GM18867 (cell line): ENCODE data around the gene UBE2E1.
A peak's percentile ranks its signal among the peaks of the same experiment; 100 is the strongest.
"Not testable (repeated sequence)": the region's sequence is repeated elsewhere in the genome, so short reads cannot be mapped to it uniquely, and the experiment has no call there.

Source experiments
- ATAC-seq: cut with Tn5 transposase; IDR thresholded peaks from one replicate; pipeline ENCODE4 v1.9.1; 2021; ENCODE audit warnings: mild to moderate bottlenecking, moderate library complexity; ENCODE audit not compliant: unreplicated experiment

The UBE2E1 gene

DNA sequence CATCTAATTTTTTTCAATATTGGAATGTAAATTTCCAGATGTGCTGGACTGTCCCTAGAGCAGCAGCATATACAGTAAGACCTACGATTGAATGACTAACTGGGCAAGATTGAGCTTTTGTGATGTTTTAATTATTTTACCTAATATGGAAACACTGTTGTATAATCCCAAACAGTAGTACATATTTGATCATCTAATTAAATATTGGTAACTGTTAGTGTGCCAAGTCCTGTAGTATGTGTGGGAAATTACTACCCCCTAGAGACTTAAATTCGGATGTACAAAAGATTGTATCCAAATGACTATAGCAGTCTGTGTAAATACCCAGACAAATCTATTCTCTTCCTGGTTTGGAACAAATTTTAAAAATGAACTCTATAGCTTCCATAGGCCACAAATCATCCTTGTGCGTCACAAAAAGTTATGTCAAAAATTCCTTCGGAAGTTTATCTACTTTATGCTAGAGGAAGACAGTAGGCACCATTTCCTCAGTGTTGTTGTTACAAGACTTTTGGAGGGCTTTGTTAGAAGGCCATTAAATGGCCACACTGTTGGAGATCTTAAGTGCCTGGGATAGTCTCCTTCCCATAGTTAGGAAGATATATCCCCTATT, 69.5 kb downstream of the UBE2E1 start:
- ATAC-seq, result no peak

DNA sequence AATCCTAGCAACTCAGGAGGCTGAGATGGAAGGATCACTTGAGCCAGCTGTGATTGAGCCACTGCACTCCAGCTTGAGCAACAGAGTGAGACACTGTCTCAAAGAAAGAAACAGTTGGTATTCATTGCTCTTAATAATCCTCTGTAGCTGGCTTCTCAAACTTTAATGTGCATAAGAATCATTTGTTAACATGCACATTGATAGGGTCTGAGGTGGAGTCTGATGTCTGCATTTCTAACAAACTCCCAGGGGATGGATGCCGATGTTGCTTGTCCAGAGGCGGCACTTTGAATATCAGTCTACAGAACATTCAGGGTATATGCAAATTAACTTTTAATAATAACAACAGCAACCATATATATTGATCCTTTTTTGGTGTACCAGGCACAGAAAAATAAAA, 71.2 kb downstream of the UBE2E1 start:
- no peak for ATAC-seq

DNA sequence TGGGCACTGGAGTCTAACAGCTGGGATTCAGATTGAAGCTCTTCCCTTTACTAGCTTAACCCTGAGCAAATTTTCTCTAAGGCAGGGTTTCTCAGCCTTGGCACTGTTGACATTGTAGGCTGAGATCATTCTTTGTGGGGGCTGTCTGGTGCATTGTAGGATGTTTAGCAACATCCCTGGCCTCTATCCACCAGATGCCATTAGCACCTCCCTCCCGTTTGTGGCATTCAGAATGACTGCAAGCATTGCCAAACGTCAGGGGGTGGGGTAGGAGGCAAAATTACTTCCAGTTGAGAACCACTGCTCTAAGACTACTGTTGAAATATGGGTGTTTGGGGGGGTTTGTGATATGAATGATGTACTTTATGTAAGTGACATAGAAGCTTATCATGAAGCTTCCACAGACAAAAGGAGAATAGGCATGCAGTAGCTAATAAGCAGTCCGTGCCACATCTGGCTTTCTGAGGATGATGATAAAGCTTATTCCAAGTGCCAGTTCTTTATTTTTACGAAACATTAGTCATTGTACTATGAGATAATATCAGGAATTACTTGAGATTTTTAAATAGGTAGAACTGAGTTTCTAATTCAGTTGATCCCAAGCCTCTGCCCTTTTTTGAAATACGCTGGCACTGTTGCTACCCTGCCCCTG, 71.7 kb downstream of the UBE2E1 start:
- no peak for ATAC-seq

DNA sequence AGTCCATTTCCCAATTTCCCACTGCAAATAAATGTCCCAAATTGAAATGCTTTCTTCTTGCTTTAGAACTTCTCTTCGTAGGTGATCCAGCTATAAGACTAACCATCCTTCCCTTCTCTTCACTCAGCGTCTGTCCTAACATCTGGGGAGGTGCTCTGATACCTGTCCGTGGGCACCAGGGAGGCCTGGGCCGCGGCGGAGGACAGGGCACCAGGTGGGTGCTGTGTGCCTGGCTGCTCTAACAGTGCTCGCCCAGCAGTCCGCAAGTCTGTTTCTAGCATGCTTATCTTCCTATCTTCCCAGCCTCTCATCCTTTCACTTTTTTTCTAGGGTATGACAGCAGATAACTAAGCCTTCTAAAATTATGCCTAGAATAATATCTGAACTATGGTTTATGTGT, 73.7 kb downstream of the UBE2E1 start:
- ATAC-seq, result no peak

DNA sequence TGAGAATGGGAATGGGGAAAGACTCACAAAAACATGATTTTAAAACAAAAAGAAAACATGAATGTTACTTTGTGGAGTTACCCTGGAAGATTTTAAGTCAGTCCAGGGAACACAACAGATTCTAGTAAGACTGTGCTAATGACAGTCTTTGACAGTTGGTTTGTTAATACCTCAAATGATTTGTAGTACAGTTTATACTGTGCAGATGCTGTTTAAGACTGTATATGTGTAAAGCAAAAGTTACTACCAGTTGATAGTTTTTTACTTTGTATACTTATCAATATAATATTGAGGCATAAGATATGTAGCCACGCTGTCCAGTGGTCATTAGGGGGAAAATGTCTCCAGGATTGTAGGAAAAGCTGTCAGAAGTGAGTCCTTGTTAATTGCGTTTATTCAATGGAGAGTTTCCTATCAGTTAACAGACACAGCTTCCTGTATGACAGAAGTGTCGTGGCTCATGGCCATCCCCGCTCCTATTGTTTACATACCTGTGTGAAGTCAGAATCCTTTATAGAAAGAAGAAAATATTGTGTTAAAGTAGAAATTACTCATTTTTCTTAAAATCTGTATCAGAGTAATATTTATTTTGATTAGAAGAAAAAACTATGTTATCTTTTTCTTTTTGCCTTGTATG, 75.1 kb downstream of the UBE2E1 start:
- ATAC-seq, result no peak

DNA sequence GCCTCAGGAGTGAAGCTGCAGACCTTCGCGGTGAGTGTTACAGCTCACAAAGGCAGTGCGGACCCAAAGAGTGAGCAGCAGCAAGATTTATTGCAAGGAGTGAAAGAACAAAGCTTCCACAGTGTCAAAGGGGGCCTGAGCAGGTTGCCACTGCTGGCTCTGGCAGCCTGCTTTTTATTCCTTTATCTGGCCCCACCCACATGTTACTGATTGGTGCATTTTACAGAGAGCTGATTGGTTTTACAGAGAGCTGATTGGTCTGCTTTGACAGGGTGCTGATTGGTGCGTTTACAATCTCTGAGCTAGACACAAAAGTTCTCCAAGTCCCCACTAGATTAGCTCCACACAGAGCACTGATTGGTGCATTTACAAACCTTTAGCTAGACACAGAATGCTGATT, 76.2 kb downstream of the UBE2E1 start:
- ATAC-seq, result not testable (repeated sequence)

DNA sequence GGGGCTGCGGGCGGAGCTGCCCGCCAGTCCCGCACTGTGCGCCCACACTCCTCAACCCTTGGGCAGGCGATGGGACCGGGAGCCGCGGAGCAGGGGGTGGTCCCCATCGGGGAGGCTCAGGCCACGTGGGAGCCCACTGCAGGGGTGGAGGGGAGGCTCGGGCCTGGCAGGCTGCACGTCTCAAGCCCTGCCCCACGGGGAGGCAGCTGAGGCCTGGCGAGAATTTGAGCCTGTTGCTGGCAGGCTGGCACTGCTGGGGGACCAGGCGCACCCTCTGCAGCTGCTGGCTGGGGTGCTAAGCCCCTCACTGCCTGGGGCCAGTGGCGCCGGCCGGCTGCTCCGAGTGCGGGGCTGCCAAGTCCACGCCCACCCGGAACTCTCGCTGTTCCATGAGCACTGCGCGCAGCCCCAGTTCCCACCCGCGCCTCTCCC, 76.7 kb downstream of the UBE2E1 start:
- ATAC-seq, result no peak

DNA sequence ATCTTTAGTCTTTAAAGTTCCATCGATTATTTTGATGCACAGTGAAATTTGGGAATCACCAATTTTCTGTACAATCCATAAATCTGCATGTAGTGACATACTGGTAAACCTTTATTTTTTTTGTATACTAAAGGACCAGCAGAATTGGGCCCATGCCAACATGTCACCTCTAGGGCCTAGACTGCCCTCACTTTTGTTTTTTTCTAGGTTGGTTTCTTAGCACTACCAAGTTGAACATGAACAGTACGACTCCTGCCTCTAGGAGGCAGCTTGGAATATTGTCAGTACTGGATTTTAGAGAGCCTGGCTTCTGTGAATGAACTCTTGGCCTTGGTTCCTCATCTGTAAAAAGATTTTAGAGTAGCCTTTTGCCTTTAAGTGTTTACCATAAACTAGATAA, 78.7 kb downstream of the UBE2E1 start:
- ATAC-seq, result no peak

DNA sequence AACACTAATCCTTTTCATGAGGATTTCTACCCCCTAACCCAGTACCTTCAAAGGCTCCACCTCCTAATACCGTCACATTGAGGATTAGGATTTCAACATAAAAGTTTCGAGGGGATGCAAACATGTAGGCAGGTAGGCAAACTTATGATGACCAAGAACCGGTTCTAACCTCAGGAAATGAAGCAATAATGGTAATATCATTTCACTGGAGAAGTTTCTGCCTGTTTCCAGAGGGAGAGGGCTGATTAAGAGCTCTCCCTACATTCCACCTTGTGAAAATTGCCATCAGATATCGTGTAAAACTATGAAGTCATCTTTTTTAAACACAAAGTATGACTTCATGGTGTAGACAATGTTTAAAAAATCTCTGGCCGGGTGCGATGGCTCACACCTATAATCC, 79.5 kb downstream of the UBE2E1 start:
- ATAC-seq, result no peak

DNA sequence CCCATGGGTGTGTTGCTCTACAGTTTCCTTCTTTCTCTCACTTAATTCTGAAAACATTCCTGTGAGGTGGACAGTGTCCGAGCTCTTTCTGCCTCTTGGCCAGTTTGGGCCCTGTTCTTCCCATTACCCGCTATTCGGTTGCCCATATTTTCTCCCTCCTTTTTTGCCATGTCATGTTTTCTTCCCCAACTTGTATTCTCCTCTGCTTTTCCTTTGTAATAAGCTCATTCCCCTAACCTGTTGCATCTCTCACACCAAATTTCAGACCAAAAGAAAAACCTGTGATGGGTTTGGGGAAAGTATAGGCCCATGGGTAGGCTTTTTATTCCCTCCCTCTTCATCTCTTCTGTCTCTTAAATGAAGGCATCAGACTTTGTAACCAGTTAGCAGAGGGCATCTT, 80.6 kb downstream of the UBE2E1 start:
- no peak for ATAC-seq

DNA sequence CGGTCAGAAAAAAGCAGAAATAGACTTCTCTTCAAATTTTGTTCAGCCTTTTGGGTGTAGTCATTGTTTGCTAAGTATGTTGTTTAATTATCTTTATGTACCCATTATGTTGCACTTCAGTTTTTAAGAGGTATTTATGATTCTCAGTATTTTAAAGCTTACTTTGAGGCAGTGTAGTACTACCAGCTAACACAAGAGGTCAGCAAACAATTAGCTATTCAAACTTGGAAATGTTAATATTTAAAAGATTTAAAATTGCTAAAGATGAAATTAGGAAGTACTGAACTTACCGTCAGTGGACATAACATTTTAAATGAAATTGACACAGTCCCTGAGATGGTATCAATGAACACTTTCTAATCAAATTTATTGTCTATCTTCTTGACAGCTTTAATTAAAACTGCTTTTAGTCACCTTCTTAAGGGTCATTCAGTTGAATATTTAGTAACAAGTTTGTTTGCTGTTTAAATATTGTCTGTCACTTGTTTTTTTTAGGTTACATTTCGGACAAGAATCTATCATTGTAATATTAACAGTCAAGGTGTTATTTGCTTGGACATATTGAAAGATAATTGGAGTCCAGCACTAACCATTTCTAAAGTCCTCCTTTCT, 83.0 kb downstream of the UBE2E1 start:
- ATAC-seq, result peak; percentile 42

DNA sequence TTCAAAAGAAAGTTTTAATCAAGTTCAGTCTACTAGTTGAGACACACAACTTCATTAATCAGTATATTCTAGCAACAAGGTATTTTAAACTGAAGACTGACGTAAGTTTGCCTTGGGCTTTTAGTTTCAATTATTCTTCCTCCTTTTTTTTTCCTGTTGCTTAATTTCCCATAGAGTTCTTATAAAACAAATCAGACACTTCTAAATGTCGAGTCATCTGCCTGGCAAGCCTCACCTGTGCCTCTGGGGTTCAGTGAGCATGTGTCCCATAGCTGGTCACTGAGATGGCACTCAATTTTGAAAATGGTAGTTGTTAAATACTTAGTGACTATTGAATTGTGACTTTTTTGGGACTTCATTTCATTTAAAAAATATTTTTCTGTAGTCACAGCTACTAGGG, 83.6 kb downstream of the UBE2E1 start:
- no peak for ATAC-seq

DNA sequence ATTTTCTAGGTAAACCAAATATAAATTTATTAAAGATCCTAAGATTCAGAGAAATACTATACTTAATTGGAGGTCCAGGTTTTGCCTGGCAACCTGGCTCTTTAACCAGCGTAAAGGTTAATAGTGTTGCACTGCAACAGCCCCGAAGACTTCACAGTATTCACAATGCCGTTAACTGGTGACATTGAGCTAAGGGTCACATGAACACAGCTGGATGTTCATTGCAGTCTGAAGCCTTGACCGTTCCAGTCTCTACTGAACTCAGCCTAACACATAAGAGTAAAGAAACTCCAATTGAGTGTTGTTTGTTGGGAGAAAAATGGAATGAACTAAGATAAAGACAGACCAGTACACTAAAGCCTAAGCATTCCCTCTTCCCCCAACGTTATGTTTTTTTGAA, 84.2 kb downstream of the UBE2E1 start:
- no peak for ATAC-seq

DNA sequence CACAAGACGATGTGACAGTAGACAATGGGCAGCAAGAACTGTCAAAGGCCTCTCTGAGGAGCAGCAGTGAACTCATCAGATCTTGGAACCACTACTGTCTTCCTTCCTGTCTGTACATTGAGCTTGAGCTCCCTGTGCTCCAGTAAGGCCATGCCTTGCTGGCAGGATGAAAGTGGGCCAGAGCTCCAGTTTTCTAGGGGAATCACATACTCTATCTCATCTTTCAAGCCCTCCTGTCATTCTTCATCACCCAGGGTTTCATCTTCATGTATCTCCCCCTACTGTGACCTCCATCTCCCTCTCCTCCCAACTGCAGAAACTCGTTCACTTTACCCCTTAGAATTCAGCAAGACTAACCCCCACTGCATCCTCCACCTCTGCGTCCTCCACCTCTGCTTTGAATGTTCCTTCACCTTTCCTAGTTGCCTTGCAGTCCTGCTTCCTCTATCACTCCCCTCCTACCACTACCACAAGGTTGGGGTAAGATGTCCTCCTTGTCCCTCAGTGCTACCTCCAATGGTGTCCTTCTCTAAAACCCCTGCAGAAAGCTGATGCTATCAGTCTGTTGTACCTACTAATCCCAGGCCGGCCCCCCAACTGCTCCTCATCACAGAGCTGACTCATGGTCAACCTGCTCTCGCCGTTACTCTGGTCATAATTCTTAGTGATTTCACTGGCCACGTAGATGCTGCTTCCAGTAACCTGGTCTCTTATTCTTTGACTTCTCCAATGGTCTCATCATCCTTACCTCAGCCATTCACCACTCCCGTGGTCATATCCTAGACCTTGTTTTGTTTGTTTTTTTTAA, 88.7 kb downstream of the UBE2E1 start:
- no peak for ATAC-seq

DNA sequence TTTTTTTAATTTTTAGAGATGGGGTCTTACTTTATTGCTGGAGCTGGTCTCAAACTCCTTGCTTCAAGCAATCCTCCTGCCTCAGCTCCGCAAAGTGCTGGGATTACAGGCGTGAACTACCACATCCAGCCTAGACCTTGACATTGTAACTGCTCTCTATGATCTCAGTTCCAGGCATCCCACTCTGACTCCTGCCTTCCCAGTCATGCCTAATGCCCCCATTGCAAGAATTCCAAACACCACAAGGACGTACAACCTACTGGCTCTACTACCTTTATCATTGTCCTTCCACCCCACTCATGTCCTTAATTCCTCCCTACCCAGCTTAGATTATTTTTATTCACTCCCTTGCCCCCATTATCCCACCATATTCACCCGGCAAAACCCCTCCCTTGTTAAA, 89.4 kb downstream of the UBE2E1 start:
- no peak for ATAC-seq

DNA sequence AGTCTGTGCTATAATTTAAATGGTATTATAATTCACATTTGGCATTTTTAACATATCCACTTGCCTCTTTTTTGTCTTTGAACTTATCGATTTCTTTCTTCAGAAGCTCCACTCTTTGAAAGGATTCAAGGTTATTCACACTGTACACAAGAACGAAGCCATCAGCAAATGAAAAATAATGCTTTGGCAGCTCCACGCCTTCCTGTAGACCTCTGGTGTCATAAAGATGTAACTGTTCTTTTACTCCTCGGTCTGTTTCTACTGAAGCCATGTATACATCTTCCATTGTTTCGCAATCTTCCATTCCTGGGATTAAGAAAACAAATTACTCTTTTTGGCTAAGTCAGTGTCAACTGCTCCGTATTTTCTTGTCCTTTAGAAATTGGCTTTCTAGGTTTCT, 95.0 kb downstream of the UBE2E1 start:
- no peak for ATAC-seq

DNA sequence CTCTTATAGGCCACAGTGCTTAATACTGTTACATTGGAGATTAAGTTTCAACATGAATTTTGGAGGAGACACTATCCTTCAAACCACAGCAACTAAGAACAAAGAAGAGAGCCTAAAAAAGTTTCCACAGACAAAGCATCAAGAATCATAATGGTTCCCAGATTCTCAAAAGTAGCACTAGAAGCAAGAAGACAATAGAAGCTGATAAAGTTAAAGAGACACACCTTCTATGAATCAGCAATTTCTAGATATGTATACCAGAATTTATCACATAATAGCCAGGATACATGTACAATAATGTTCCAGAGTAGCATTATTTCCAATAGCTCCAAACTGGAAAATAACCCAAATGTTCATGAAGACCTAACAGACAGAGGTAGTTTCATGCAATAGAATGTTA, 98.8 kb downstream of the UBE2E1 start:
- no peak for ATAC-seq

DNA sequence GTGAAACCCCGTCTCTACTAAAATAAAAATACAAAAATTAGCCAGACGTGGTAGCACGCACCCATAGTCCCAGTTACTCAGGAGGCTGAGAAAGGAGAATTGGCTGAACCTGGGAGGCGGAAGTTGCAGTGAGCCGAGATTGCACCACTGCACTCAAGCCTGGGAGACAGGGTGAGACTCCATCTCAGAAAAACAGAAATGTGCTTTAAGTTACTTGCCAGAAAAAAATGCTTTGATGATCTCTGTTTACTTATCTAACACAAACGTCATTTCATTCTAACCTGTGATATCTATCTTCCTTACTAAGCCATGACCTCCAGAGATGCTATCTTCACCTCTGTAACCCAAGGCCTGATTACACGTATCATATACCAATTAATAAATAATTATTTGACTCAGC, 103.6 kb downstream of the UBE2E1 start:
- ATAC-seq, result no peak

DNA sequence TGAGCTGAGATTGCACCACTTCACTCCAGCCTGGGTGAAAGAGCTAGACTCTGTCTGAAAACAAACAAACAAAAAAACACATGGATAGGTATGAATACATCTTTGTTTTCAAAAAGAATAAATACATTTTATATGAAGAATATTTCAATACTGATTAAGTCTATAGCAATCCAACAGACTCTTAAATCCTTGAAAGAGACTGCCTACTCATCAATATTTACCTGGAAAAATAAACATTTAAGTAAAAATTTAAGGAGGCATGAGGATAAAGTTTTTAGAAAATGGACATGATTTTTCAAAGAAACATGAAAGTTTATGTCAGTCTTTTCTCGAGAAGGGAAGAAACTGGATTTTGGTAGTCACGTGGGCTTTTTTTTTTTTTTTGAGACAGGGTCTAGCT, 105.6 kb downstream of the UBE2E1 start:
- no peak for ATAC-seq

DNA sequence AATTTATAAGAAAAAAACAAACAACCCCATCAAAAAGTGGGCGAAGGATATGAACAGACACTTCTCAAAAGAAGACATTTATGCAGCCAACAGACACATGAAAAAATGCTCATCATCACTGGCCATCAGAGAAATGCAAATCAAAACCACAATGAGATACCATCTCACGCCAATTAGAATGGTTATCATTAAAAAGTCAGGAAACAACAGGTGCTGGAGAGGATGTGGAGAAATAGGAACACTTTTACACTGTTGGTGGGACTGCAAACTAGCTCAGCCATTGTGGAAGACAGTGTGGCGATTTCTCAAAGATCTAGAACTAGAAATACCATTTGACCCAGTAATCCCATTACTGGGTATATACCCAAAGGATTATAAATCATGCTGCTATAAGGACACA, 106.6 kb downstream of the UBE2E1 start:
- ATAC-seq, result not testable (repeated sequence)

DNA sequence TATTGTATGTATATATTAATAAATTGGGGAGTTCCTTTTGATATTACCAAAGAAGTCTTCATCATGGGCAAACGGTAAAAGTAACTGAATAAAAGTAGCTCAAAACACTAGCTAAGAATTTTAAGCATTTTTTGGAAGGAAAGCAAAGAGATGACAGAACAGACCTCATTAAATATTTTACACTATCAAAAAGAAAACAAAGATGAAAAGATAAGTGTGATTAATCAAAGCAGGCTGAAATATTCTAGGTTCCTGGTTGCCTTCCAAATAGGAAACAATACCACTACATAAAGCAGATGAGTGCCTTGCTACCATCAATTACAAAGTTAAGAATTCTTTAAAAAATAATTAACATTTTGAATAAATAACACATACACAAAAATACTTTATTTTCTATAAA, 107.4 kb downstream of the UBE2E1 start:
- no peak for ATAC-seq
